Measurements from ENCODE around the gene FEZF1. TPM values are rescaled to one million over a fixed set of nuclear protein-coding genes. Genes with fewer than 3 reads are reported as not detected.

The FEZF1 gene
- total RNA-seq, 1 donor from 2014 or later, result not detected

GRCh38 chr7:122268101-122268500 is 36.4 kb downstream of the FEZF1 start:
- DNase-seq, result no peak

- DNase-seq, result no peak
Measured at GRCh38 chr7:122262246-122262645, 42.3 kb downstream of the FEZF1 start.

- no peak for DNase-seq
Measured at GRCh38 chr7:122261442-122261841, 43.1 kb downstream of the FEZF1 start.

GRCh38 chr7:122261016-122261415 is 43.5 kb downstream of the FEZF1 start:
- DNase-seq, result no peak

GRCh38 chr7:122260336-122260735 is 44.2 kb downstream of the FEZF1 start:
- no peak for DNase-seq

GRCh38 chr7:122258971-122259370 is 45.6 kb downstream of the FEZF1 start:
- no peak for DNase-seq

- DNase-seq, result no peak
Measured at GRCh38 chr7:122257056-122257455, 47.5 kb downstream of the FEZF1 start.

GRCh38 chr7:122256046-122256445 is 48.5 kb downstream of the FEZF1 start:
- no peak for DNase-seq

GRCh38 chr7:122255454-122255853 is 49.1 kb downstream of the FEZF1 start:
- DNase-seq, result no peak

Other genes starting within 250 kb of the FEZF1 start
- 37.1 TPM for gene AASS, start 160.5 kb downstream of the FEZF1 start, total RNA-seq